GM18907 (cell line): ENCODE data around the gene ZNF576.
"Not testable (repeated sequence)": the region's sequence is repeated elsewhere in the genome, so short reads cannot be mapped to it uniquely, and the experiment has no call there.

Source experiments
- ATAC-seq: cut with Tn5 transposase; IDR thresholded peaks from one replicate; pipeline ENCODE4 v1.9.1; 2021; ENCODE audit warnings: mild to moderate bottlenecking, moderate library complexity; ENCODE audit not compliant: unreplicated experiment

ZNF576 gene

DNA sequence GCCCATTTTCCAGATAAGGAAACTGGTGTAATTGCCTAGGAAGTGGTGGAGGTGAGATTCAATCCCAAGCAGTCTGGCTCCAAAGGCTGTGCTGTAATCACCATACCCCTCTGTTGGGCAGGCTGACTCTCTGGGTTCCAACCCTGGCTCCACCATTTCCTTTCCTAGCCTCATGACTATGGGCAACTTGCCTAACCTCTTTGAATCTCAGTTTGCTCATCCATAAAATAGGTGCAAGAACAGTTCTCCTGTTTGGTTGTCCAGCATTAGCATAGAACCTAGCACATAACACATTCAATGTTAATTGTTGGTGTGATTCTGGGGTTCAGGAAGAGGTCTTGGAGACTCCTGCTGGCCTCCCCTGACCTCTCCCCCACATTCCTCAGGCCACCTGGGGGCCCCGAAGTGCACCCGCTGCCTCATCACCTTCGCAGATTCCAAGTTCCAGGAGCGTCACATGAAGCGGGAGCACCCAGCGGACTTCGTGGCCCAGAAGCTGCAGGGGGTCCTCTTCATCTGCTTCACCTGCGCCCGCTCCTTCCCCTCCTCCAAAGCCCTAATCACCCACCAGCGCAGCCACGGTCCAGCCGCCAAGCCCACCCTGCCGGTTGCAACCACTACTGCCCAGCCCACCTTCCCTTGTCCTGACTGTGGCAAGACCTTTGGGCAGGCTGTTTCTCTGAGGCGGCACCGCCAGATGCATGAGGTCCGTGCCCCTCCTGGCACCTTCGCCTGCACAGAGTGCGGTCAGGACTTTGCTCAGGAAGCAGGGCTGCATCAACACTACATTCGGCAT lies 2.2 kb downstream of the ZNF576 start:
- no peak for ATAC-seq

DNA sequence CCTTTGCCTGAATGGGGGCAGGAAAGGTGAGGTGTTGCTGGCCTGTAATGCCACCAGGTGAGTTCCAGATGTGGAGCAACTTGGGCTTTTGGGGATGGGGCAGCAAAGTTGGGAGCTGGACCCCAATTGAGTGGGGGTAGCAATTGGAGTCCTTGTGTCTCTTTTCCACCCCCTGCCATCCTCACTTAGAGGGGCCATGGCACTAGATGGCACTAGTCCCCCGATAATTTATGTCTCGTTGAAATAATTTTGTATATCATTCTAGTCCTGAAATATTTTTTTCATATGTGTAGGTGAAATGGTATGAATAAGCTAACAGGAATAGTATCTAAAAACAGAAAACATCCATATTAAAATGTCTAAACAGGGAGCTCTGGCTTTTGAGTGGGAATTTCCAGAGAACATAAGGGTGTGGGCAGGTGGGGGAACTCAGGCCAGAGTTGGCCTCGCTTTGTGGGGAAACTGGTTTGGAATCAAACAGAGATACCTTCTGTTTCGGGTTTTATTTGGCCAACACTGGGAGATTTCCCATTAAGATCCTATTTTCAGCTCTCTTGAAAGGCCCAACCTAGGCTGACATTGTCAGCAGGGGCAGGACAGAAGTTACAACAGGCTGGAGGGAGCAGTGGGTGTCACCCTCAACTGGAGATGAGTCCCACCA lies 3.4 kb downstream of the ZNF576 start:
- no peak for ATAC-seq

DNA sequence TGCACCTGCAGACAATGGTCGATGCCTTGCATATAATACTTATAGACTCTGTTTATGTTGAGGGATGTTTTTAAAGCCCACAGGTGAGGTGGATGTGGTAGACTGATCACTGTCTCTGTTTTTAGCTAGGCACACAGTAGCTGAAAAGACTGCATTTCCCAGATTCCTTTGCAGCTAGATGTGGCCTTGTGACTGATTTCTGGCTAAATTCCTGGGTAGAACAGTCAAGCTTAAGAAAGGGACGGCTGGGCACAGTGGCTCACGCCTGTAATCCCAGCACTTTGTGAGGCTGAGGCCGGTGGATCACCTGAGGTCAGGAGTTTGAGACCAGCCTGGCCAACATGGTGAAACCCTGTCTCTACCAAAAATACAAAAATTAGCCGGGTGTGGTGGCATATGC lies 3.9 kb downstream of the ZNF576 start:
- not testable (repeated sequence) for ATAC-seq

DNA sequence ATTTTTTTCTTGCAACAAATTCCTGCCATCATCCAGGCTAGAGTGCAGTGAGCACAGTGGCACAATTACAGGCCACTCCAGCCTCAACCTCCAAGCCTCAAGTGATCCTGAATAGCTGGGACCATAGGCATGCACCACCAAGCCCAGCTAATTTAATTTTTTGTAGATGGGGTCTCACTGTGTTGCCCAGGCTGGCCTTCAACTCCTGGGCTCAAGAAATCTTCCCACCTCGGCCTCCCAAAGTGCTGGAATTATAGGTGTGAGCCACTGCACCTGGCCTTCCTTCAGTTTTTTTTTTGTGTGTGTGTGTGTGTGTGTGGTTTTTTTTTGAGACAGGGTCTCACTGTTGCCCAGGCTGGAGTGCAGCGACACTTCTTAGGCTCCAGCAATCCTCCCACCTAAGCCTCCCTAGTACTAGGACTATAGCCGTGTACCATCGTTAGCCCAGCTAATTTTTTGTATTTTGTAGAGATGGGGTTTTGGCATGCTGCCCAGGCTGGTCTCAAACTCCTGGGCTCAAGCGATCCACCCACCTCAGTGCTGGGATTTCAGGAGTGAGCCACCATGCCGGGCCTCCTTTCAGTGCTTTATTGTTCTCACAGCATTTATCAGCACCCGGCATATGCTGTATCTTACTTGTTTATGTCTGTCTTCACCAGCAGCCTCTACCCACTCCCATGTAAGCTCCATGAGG lies 9.6 kb downstream of the ZNF576 start:
- ATAC-seq = no peak

DNA sequence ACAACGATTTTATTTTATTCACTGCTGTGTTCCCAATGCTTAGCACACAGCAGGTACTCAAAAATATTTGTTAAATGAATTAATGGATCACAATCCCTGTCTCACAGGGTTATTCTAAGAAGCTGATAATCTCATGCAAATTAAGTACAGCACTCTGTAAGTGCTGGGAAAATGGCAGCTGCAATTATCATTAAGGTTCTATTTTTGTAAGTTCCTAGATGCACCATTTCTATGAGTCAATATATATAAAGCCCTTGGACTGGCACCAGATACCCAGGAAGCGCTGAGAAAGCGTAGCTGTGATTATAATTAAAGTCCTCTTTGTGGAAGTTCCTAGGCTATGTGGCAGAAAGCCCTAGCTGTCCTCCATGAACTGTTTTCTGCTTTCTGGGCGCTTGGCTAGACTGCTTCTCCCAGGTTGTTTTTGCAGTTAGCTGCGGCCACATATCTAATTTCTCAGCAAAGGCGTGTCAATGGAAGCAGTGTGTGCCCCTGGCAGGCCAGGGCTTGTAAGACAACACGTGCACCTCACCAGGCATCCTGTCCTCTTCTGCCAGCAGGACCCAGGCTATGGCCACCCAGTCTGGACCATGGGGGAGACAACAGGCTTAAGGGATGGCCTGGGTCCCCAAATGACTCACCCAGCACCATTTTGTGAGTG lies 10.3 kb downstream of the ZNF576 start:
- no peak for ATAC-seq

DNA sequence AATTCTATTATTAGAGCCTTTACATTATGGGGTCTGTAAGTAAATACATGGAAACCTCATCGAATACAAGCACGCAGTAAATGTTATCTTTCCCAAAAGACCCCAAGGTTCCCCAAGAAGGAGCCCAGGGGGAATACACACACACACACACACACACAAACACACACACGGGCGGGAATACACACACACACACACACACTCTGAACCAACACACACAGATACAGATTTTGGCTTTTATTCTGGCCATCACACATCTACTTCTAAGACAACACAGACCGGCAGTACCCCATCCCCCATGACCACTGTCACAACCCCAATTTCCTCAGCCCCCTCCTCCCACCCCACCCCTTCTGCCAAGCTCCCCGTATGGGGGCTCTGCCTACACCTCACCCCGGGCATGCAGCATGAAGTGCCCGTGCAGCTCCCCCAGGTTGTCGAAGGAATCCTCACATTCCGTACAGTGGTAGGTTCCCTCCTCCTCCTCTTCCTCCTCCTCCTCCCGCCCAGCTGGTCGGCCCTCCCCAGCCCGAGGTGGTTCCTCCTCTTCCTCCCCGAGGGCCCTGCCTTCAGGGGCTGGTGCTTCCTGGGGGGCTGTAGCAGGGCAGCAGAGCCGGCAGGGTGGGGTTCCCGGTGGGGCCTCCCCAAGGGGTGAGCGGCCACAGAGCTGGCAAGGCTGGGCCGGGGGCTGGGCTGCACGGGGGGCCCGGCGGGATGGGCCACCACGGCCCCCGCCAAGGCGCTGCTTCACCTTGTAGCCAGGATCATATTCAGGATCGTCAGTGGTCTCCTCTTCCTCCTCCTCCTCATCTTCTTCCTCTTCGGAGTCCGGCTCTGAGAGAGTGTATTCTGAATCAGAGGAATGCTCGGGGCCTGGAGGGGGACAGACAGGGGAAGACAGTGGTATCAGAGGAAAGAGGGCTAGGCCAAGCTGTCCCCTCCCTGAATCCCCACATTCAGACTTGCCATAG lies 11.1 kb downstream of the ZNF576 start:
- ATAC-seq = no peak

DNA sequence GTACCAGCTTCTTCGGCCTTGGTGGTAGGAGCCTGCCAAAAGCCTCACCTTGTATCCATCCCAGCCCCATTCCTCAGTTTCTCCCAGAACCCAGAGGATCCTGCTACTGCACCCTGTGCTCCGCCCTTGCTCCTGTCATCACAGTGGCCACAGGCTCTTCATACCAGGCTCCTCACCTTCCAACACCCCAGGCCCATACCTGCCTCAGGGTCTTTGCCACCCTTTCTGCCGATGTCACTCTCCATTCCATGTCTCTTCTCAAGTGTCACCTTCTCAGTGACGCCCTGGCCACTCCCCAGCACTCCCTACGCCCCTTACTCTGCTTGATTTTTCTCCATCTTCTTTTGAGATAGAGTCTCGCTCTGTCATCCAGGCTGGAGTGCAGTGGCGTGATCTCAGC lies 13.5 kb downstream of the ZNF576 start:
- no peak for ATAC-seq

DNA sequence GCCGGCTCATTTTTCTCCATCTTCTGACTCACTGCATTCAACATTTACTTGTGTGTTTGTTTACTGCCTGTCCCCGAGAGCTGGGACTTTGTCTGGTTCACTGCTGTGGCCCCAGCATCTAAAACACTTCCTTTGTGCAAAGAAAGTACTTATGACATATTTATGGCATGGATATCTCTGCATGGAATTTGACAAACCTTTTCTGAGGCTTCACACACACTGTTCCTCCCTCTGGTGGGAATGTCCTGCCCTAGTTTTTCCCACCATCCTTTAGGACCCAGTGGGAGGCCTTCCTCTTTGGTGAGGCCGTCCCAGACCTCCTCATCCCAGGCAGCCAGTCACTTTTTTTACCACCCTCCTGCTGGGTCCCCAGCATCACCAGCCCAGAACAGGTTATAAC lies 14.1 kb downstream of the ZNF576 start:
- no peak for ATAC-seq

DNA sequence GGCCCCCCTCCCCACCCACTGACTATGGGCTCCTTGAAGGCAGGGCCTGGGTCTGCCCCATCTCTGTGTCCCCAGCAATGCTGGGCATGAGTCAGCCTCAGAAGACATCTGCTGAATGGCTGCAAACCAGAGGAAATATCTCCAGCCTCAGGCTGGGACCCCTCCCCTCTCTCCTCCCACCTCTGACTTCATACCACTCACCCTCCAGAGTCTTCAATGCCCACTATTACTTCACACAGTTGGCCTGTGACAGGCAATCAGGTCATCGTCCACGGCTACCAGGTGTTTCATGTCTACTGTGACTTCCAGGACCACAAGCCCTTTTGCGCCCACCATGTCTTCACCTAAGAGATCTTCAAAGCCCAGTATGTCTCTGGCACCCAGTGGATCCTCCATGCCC lies 15.4 kb downstream of the ZNF576 start, which contains the start of gene SRRM5:
Gene SRRM5, plus strand, starts transcription at position 301 of the 400 bp plus-strand sequence. Its CDS starts 34 bp downstream, at position 335.
- ATAC-seq = no peak

DNA sequence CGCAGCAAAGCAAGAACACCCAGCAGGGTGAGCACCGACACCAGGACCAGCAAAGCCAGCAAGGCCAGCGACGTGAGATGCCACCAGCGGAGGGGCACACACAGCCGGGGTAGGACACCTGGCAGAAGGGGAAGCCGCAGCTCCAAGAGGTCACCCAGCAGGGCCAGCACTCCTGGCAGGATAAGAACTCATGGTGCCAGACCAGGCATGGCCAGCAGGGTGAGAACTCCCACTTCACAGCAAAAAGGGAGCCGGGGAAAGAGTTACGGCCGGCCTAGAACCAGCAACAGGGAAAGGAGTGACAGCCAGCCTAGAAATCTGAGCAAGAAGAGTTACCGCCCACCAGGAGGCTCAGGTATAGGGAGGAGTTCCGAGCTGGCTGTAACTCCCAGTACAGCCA lies 16.0 kb downstream of the ZNF576 start:
- no peak for ATAC-seq

DNA sequence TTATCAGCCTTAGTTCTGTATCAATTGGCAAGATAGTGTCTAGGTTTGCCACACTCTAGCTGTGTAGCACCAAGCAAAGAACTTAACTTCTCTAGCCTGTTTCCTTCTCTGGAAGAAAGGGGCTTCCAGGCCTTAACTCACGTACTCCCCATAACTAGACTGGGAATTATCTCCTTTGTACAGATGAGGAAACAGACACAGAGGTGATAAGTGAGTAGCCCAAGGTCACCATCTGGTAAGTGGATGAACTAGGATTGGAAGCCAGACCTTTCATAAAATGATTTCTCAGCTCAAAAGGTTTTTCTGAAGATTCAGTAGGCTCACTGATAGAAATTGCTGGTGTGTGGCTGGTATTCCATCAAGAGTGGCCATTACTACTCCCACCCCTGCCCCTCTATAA lies 19.9 kb downstream of the ZNF576 start:
- ATAC-seq = no peak

DNA sequence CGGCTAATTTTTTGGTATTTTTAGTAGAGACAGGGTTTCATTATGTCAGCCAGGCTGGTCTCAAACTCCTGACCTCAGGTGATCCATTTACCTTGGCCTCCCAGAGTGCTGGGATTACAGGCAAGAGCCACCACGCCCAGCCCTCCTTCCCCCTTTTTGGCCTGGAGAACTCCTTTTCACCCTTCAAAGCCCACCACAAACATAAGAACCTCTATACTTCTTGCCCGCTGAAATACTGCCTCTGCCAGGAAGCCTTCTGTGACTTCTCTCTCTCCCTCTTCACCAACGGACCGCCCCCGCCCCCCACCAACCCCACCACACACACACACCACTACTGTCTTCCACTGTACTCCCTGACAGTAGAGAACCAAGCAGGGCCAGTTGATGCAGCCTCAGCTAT lies 20.6 kb downstream of the ZNF576 start:
- no peak for ATAC-seq

DNA sequence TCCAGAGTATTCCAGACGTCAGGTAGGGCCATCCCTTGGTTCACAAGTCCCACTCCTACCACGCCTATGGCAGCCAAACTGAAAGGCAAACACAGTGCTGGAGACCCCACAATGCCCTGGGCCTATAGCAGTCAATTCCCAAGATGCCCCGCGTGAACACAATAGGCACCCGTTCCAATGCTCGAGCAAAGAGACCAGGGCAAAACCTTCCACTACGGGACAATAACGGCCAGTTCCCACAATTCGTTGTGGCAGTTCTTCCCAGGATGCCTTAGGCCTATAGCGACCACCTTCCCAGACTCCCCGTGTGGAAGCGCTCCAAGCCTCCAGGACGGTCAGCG lies 22.5 kb downstream of the ZNF576 start:
- ATAC-seq = peak; percentile 33

DNA sequence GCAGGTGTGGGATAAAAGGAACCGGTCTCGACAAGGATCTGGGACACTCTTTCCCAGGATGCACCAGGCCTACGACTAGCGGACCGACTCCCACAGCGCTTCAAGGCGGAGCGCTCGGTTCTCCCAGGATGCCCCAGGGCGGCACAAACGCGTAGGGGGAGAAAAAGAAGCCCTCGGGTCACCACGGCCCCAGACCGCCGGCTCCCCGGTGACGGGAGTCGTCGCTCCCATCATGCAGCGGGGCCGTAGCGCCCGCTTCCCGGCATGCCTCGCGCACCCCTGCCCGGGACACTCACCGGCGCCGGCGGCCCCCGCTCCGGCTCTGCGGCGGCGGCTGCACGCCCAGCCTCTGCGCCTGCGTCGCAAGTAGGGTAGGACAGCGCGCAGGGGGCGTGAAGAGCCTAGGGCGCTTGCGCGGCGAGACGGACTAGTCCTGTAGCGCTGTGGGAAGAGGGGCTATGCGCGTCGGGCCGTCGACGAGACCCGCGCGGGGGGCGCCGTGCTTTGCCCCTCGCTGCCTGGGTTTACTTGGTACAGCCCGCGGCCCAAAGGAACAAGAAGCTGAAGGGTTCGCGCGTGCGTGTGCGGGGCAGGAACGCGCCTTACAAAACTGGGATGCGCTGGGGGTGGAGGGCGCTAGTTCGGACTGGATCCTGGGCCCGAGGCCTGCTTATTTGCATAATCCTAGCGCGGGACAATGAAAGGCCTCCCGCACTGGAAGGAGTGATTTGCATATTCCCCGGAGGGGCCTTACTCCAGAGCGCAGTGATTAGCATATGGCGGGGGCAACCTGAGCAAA lies 23.1 kb downstream of the ZNF576 start, which contains the start of gene ZNF428:
Gene ZNF428, minus strand, starts transcription at position 368 of the 799 bp plus-strand sequence. CDS start 5,325 bp downstream, outside the sequence.
- peak; percentile 76 for ATAC-seq

DNA sequence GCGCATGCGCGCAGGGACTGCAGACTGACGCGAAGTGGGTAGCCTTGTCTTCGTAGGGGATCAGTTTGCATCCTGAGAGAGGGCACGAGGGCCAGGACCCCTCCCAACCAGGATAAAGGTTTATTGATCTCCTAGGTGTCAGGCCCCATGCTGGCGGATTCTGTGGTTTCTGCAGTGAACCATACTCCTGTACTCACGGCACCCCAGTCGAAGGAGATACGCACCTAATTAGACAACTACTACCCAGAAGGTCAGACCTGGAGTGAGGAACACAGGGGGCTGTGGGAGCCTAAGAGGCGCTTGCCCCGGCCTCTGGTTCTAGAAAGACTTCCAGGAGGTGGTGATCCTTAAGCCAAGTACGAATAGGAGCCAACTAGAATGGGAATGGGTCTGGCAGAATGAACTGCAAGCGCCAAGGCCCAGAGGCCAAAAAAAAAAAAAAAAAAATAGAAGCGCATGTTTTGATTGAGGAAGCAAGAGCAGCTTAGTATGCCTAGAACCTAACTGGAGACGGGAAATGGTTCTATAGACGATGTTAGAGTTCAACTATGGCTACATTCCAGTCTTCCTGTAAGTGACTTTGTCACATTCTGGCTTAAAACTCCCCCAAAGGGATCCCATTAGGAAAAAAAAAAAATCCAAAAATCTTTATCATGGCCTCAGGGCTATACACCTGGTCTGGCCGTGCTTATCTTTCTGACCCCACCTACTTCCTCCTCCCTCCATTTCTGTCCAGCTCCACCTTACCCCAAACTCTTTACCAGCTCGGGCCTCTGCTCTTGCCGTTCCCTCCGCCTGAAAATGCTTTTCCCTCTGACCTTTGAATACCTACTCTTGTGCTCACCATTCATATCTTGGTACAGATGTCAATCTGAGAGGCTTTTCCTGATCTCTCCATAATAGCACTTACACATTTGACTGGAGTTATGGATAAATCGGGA lies 23.9 kb downstream of the ZNF576 start:
- ATAC-seq = no peak

DNA sequence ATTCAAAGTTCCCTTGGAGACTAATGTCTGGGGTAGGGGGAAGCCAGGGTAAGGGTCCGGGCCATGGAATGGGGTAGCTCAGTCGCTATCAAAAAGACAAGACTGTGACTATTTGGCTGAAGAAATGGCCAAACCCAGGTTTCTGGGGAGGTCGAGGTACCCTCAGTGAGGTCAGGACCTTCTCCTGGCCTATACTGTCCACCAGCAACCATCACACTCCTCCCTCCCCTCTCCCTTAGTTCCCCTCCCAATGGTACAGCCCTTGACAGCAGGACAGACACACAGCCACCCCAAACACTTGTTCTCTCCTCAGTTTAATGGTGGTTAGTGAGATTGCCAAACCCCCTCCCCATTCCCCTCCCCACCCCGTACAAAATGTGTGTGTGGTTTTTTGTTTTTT lies 25.7 kb downstream of the ZNF576 start:
- no peak for ATAC-seq

DNA sequence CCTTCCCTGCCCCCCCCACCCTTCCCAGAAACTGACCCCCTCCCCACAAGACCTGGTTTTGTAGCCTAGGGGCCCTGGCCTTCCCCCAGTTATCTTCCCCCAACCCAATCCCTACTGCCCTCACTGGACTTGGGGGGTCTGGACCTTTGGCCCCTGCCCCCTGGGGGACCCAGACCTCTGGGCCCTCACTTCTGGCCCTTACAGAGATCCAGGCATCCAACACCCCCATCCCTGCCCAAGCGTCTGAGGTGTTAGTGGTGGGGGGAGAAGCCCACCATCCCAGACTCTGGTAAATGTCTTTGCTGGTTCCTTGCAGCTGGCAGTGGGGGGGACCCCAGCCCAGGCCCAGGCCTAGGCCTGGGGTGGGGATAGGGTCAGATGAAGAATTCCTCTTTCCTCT lies 26.6 kb downstream of the ZNF576 start:
- ATAC-seq = no peak
